ENCODE results near the gene RBM28. TPM values are rescaled to one million over a fixed set of nuclear protein-coding genes. Genes with fewer than 3 reads are reported as not detected.

The RBM28 gene
- total RNA-seq, 1 donor from 2014 or later = 56.7 TPM

DNA sequence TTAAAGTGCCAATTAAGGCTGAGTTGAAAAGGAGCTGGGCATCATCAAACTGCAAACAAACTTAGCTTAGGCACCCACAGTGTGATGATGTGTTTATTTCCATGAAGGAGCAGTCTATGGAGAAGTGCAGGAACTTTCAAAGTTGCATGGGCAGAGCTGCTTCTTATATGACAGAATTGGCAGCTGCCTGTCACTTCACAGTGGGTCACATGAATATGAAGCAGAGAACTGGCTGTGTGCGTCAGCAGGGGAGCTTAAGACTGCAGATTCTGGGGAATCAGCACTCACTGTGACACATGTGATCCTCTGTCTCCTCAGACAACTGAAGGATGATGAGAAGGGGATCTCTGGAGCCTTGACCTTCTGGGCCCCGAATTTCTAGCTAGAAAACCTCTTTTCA is 36.6 kb downstream of the RBM28 start:
- Mint-ChIP-seq H3K4me1 (ENCODE audit: low read depth) (no peaks in the 10 kb centered on the region), H3K4me3 (ENCODE audit: low read depth) (no peak overlapping the region), H3K36me3 (ENCODE audit: insufficient read depth) (peaks cover 13% of the 10 kb centered on the region), H3K27ac (no peak overlapping the region), H3K27me3 (no peaks in the 10 kb centered on the region), H3K9me3 (ENCODE audit: low read depth) (no peaks in the 10 kb centered on the region)
- no peak for DNase-seq (ENCODE audit: low spot score, unreplicated experiment)
- TF ChIP-seq, protein P1, sequence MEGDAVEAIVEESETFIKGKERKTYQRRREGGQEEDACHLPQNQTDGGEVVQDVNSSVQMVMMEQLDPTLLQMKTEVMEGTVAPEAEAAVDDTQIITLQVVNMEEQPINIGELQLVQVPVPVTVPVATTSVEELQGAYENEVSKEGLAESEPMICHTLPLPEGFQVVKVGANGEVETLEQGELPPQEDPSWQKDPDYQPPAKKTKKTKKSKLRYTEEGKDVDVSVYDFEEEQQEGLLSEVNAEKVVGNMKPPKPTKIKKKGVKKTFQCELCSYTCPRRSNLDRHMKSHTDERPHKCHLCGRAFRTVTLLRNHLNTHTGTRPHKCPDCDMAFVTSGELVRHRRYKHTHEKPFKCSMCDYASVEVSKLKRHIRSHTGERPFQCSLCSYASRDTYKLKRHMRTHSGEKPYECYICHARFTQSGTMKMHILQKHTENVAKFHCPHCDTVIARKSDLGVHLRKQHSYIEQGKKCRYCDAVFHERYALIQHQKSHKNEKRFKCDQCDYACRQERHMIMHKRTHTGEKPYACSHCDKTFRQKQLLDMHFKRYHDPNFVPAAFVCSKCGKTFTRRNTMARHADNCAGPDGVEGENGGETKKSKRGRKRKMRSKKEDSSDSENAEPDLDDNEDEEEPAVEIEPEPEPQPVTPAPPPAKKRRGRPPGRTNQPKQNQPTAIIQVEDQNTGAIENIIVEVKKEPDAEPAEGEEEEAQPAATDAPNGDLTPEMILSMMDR (IDR thresholded peaks at IDR 0.05; ENCODE audit: unreplicated experiment) = no peak

DNA sequence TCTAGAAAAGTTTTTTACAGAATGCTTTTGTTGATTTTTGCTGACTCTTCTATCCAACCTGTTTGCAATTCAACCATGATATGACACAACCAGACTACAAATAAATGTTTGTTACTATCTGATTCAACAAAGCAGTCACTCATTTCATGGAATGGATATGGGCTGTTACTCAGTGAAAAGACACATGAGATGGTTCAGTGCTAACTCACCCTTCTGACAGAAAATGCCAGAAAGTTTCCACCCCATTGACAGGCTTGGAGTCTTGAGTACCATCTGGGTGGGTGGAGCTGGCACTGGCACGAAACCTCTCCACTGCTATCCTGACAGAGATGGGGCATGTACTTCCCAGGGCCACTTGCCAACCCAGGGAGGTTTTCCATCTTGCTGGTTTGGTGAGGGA is 39.5 kb downstream of the RBM28 start:
- Mint-ChIP-seq H3K4me1 (ENCODE audit: low read depth) (peaks cover 4% of the 10 kb centered on the region), H3K27ac (no peak overlapping the region)

DNA sequence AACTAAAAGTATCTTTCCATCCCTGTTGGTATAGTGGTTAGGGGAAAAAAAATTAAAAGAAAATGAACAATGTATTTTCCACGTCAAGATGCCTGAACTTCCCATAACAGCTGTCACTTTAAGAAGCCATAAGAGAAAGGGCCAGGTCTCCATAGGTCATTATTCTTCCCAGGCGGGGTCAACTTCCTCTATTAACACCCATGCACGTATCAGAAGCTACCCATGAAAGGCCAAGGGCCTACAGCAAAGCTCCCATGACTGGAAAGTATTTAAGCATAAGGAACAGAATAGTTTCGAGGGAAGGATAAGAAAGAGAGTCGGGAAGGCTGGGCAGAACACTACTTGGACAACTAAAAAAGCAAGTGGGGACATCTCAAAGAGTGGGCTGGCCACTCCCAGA is 40.1 kb downstream of the RBM28 start:
- TF ChIP-seq, protein P1 (IDR thresholded peaks at IDR 0.05; ENCODE audit: unreplicated experiment) = no peak
- no peak overlapping the region for H3K27ac Mint-ChIP-seq
- no peak overlapping the region for H3K4me3 Mint-ChIP-seq (ENCODE audit: low read depth)
- no peak for DNase-seq (ENCODE audit: low spot score, unreplicated experiment)
- peaks cover 3% of the 10 kb centered on the region for H3K36me3 Mint-ChIP-seq (ENCODE audit: insufficient read depth)
- no peaks in the 10 kb centered on the region for H3K27me3 Mint-ChIP-seq
- peaks cover 9% of the 10 kb centered on the region for H3K4me1 Mint-ChIP-seq (ENCODE audit: low read depth)
- H3K9me3 Mint-ChIP-seq (ENCODE audit: low read depth) = no peaks in the 10 kb centered on the region

More for the DNA sequence above, 39.5 kb downstream of the RBM28 start:
- Mint-ChIP-seq H3K27me3 (no peaks in the 10 kb centered on the region), H3K4me3 (ENCODE audit: low read depth) (no peak overlapping the region), H3K36me3 (ENCODE audit: insufficient read depth) (peaks cover 6% of the 10 kb centered on the region), H3K9me3 (ENCODE audit: low read depth) (no peaks in the 10 kb centered on the region)
- DNase-seq (ENCODE audit: low spot score, unreplicated experiment) = no peak
- TF ChIP-seq, protein P1 (IDR thresholded peaks at IDR 0.05; ENCODE audit: unreplicated experiment) = no peak

DNA sequence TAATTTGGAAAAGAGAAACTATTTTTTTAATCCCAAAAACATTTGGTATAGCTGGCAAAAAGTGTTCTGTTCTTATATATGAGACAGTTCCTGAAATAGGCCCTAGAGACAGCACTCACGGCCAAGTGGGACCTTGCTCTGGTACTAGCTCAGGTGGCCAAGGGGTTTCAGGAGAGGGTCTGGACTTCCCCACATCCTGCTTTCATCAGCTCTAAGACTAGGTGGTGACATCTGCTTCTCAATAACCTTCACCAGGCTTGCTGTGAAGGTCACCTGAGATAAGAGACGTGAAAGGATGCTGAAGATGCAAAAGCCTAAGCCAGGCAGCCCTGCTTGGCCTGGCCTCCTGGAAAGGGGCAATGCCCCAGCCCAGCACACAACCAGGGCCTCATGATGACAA is 40.6 kb downstream of the RBM28 start:
- Mint-ChIP-seq H3K4me3 (ENCODE audit: low read depth) (no peak overlapping the region), H3K27me3 (no peaks in the 10 kb centered on the region), H3K9me3 (ENCODE audit: low read depth) (no peaks in the 10 kb centered on the region), H3K4me1 (ENCODE audit: low read depth) (peaks cover 11% of the 10 kb centered on the region), H3K27ac (no peak overlapping the region), H3K36me3 (ENCODE audit: insufficient read depth) (peaks cover 3% of the 10 kb centered on the region)
- TF ChIP-seq, protein P1 (IDR thresholded peaks at IDR 0.05; ENCODE audit: unreplicated experiment) = no peak
- no peak for DNase-seq (ENCODE audit: low spot score, unreplicated experiment)

- DNase-seq (ENCODE audit: low spot score, unreplicated experiment) = no peak
- TF ChIP-seq, protein P1 (IDR thresholded peaks at IDR 0.05; ENCODE audit: unreplicated experiment) = no peak
- Mint-ChIP-seq H3K27ac (no peak overlapping the region), H3K9me3 (ENCODE audit: low read depth) (no peaks in the 10 kb centered on the region), H3K4me1 (ENCODE audit: low read depth) (peaks cover 12% of the 10 kb centered on the region), H3K4me3 (ENCODE audit: low read depth) (no peak overlapping the region), H3K36me3 (ENCODE audit: insufficient read depth) (peaks cover 3% of the 10 kb centered on the region), H3K27me3 (no peaks in the 10 kb centered on the region)
Observed at GRCh38 chr7:128302139-128302538, 41.6 kb downstream of the RBM28 start.
